Stimulated activated CD8-positive, alpha-beta memory T cell treated with anti-CD3 and anti-CD28 coated beads, Interleukin-7, amount 100 ng/mL, for 48 hours (primary cell): Measurements from ENCODE around the gene TIMM23B.
"Not testable (repeated sequence)": the region's sequence is repeated elsewhere in the genome, so short reads cannot be mapped to it uniquely, and the experiment has no call there.

ENCODE experiments used
- DNase-seq, 2 donors: peaks; one replicate each; pipeline ENCODE4 v3.0.0-alpha.2; 2020; ENCODE audit warnings: low read depth in 1 of 2; ENCODE audit errors: extremely low read depth in 1 of 2

The TIMM23B gene, protein sequence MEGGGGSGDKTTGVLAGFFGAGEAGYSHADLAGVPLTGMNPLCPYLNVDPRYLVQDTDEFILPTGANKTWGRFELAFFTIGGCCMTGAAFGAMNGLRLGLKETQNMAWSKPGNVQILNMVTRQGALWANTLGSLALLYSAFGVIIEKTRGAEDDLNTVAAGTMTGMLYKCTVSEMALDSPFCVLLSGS

DNA sequence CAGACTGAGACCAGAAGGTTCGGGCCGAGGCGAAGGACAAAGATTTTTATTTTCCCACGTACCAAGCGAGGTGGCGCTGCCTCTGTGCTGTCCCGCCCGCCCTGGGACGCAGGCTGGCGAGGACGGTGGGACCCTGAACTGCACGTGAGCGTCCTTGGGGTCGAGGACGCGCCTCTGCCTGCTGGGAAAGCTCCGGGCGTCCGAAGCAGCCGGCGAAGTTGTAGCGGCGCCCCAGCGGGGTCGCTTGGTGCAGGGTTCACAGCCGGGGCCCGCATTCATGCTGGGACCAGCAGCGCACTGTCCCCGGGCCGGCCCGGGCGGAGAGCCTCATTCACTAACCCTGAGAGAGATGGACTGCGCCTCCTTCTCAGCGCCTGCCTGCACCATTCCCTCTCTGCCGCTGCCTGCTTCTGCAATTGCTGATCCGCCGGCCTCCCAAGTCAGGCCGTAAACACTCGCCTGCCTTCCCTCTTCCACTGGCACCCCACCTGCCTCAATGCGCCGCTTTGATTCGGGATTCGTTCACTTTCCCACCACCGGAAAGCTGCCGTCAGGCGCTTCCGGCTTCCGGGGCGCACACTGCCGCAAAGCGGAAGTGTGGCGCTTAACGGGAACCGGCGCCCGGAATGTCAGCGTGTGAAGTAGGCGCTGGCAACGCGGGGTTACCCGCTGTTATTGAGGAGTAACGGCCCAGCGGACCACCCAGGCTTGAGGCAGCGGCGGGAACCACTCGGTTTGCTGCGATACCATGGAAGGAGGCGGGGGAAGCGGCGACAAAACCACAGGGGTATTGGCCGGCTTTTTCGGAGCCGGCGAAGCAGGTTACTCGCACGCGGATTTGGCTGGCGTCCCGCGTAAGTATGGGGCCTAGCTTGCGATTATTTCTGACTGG, at the start of gene TIMM23B, which contains the start of gene PARG:
TSS of gene TIMM23B (plus strand) at position 607 of the 892 bp plus-strand sequence. CDS start at position 749, 142 bp downstream.
TSS of gene PARG (minus strand) at position 581 of the 892 bp plus-strand sequence. CDS start at position 279, 302 bp downstream.
- DNase-seq: peak; percentile 62 to 64

DNA sequence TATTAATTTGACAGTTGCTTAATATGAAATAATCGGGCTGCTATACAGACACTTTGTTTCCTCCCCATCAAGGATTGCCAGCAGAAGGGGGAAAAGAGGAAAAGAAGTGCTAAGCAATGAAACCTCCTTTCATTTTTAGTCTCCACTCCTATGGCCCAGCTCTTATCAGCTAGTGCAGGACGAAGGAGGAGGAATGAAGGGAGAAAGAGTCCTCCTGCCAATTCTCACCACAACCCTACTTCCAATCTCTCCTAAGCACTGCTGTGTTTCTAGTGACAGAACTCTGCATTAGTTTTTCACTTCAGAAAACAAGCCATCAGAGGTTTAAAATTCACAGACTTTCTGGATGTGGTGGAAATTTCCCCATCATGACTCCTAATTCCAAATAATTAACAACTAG, 41.9 kb upstream of the TIMM23B start:
- not testable (repeated sequence) for DNase-seq

DNA sequence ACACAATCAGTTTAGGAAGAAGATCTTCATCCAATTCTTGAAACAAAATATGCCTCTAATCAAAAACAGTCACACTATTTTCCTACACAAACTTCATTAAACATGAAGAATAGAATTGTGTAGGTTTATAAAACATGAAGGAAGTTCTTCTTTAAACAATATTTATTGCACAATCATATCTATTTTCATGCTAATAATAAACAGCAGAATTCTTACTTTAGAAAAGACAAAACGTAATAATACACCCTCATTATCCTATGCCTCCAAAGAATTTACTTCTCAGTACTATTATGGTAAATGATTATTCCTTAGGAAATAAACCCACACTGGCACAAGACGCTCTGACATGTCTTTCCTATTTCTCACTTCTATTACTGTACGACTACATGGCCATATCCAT, 41.4 kb upstream of the TIMM23B start:
- not testable (repeated sequence) for DNase-seq

DNA sequence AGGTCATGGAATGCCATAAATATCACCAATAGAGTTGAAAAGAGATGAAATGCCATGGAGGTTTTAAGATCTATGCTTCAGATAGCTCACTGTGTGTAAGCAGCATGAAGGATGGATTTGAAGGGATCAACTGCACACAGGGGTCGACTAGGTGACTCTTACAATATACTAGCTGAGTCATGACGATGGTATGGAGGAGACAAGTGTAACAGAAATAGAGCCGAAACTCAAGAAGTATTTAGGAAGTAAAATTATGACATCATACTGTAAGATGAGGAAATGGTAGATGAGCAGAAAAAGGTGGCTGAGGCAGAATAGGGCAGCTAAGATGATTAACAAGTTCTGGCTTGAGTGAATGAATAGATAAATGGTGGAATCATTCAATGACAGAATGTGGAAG, 38.0 kb upstream of the TIMM23B start:
- not testable (repeated sequence) for DNase-seq

DNA sequence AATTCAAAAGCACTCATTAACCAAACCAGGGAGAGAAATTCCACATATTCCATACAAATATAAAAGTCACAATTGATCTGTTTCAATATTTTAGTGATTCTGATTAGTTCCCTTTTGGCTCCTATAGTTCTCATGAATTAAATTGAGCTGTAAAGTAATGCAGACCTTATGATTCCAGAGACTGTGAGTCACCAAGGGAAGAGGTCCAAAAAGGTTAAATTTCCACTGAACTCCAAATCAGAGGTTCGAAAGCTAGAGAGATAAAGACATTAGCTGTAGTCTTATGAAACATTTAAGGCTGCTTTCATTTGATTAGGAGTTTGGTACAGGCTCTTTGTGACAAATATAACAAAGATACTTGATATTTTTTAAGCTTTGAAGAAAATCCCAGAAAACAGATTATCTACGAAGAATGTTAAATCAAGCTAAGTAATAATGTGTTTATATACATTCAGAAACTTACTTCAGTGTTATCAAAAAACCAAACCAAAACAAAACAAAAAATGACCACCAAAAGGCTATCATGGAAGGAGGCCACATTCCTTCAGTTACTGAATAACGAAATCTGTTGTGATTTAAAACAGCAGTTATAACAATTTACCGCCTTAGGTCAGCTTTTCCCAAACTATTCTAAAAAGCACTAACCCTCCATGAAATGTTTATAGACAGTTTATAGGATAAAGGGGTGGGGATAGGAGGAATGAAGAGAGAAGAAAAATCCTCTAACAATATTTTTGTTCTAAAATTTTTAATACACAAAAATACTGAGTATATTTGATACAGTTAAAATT, 33.4 kb upstream of the TIMM23B start:
- DNase-seq: not testable (repeated sequence)

DNA sequence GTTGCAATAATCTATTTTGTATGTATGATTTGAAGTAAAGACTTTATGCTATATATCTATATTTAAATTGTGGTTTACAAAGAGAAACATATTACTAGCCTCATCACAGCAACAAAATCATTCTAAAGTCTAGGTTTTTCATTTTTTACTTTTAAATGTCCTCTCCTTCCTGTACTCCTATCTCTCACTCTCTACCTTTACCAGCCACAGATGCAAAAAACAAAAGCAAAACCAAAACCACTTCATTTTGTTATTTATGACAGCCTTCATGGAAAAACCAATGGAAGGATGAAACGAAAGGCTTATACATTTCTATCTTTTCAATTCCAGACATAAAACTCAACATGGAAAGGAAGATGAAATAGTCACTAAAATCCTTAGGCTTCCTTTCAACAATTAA, 31.6 kb upstream of the TIMM23B start:
- not testable (repeated sequence) for DNase-seq

DNA sequence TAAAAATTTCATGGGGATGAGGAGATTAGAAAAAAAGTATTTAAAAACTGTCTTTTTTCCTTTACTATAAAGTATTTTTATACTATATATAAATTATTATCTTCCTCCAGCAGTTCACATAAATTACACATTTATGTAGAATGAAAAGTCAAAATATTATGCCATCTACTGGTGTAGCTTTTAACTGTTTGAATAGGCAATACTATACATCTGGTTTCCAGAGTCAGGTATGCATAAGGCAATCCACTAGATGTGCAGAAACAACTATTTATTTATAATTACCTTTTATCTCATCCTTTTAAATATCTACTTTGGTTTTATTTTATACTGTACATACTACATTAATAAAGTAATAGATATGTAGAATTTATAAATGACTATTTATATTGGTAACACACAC, 25.4 kb upstream of the TIMM23B start:
- not testable (repeated sequence) for DNase-seq

DNA sequence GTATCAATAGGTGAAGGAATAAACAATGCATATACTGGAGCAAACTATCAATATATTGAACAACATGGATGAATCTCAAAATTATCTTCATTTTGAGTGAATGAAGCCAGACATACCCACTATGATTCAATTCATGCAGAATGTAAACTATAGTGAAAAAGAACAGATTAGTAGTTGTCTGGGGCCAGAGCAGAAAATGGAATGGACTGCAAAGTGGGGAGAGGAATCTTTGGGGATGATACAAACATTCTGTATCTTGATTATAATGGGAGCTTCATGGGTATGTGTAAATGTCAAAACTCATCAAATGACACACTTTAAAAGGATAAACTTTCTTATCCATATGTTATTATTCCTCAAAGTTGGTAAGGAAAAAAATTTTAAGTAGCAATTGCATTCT, 23.9 kb upstream of the TIMM23B start:
- not testable (repeated sequence) for DNase-seq

DNA sequence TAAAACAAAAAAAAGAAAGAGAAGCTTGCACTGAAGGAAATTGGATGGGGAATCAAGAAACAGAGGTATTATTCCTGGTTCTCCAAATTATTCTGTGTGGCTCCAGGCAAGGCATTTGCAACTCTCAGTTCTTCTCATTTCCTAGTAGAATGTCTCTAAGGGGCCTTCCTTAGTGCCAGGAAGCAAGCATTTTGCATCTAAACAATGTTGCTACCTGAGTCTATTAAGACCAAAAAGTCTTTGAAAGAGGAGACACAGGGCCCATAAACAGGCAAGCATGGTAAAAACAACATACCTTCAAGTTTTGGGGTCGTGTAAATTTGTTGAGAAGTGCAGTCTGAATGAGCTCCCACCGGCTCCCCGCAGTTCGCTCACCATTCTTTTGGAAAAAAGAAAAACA, 19.8 kb upstream of the TIMM23B start:
- not testable (repeated sequence) for DNase-seq

DNA sequence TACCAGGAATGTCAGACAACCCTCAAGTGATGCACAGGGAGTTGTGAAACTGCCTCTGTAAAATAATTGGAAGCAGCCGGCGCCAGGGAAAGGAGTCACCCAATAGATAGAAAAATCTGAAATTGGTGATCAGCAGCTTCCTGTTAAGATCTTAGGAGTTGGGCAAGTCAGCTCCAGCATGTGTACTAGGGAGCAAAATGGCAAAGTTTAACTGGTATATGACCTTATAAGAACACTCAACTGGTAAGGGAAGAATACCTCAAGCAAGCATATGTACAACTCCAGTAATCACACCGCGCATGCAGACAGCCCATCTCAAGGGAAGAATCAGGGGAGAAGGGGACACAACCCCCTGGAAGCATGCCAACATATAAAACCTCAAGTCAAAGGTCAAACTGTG, 18.3 kb upstream of the TIMM23B start:
- not testable (repeated sequence) for DNase-seq

DNA sequence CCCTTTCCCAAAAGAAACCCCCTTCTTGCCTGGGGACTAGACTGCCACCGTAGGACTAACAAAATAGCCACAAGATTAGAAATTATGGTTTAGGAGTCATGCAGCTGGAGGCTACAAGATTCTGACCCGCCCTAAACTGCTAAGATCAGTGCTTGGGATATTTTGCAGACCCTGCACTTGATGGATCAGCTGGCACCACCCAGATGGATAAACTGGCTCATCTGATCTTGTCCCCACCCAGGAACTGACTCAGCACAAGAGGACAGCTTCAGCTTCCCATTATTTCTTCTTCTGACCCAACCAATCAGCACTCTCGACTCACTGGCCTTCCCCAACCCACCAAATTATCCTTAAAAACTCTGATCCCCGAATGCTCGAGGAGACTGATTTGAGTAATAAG, 10.6 kb upstream of the TIMM23B start:
- not testable (repeated sequence) for DNase-seq

DNA sequence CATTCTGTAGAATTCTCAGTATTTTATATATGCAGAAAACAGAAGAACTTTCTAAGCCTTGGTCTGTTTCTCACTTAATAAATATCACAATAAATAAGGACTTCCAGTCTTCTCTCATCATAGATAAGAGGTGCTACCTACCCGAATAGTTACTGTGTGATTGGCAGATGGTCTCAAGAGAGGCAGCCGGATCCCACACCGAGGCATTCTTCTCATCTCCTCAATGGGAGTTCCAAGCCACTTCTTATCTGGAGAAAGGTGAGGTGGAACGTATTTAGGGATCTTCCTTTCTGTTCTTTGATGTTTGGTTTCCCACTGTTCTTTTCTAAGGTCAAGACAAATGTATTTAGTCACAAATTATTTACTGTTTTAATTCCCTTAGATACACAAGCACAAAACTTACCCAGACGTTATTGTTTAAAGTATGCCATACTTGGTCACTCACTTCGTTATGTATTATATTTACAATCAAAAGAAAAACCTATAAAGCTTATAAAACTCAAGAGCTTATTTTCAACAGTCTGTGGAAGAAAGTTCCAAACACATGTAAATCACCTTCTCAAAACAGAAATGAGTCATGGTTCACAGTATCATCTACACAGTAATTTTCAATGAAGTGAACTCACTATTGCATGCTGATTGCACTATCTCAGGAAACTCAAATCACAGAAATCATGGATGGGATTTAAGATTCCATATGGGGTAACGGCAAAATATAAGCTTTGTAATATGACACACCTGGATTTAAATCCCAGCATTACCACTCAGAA, 9.7 kb upstream of the TIMM23B start:
- DNase-seq: not testable (repeated sequence)

DNA sequence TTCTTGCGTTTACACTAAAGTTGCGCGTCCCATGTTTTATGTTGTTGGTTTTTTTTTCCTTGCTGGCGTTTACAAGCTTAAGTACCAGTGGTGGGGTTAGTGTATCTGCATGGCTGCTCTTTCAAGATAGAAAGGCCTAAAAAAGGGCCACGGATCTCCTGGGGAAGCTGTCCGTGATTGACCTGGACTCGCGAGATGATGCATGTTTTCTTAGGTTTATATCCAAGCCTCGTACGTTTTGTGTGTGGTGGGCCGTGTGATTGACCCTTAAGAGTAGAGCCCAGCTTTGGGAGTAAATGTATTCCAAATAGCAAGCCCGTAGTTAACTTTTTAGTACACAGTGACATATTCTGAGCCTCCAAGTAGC, 469 bp downstream of the TIMM23B start:
- not testable (repeated sequence) for DNase-seq

DNA sequence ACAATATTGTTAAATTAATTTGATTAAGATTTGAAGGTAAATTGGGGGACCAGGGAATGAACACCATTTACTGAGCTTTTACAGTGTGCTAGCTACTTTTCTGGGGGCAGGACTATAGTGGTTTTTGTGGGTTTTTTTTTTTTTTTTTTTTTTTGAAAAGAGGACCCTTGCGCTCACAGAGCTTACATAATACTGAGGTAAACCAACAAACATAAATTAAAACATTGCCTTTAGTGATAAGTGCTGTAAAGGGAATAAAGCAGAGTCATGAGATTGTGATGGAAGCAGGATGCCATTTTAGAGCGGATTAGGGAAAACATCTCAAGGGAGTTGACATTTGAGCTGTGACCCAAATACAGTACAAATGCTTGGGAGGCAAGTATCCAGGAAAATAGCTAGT, 1.8 kb downstream of the TIMM23B start:
- DNase-seq: not testable (repeated sequence)

DNA sequence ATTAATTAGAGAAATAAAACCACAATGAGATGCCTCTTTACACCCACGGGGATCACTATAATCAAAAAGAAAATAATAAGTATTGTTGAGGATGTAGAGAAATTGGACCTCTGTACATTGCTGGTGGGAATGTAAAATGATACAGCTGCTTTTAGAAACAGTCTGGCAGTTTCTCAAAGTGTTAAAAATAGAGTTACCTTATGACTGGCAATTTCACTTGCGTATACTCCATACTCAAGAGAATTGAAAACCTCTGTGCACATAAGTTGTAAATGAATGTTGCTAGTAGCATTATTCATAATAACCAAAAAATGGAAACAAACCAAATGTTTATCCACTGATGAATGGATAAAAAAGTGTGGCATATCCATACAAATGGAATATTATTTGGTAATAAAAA, 6.3 kb downstream of the TIMM23B start:
- DNase-seq: not testable (repeated sequence)

DNA sequence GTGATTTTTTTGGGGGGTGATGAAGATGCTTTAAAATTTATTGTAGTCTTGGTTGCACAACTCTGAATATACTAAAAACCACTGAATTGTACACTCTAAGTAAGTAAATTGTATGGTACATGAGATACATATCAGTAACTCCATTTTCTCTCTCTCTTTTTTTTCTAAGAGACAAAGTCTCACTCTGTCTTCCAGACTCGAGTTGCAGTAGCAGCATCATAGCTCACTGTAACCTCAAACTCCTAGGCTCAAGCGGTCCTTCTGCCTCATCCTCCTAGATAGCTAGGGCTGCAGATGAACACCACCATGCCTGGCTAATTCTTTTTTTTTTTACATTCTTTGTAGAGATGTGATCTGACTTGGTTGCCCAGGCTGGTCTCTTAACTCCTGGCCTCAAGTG, 6.9 kb downstream of the TIMM23B start:
- DNase-seq: not testable (repeated sequence)

DNA sequence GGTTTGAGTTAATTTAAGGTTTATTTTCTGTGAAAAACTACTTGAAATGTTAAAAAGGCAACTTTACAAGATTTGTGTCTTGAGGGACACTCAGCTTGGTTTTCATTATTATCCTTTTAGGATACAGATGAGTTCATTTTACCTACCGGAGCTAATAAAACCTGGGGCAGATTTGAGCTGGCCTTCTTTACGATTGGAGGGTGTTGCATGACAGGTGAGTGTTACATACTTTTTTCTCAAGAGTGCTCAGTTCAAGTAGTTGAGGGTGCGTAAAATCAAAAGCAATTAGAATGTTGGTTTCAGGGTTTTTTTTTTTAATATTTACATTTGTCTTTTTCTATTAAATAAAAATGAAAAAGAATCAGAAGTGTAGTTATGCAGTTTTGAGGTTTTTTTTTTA, 10.2 kb downstream of the TIMM23B start:
- DNase-seq: not testable (repeated sequence)

DNA sequence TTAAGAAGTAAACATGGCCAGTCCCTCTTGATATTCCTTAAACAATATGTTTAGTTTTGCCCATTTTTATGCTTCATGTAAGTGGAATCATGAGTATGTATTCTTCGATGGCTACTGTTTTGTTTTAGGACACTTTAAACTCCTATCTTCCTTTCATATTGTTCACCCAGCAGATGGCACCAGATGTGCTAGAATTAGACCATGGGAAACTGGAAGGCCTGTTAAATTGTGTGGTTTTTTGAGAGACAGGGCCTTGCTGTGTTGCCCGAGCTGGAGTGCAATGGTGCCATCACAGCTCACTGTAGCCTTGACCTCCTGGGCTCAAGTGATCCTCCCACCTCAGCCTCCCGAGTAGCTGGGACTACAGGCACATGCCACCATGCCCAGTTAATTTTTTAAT, 11.3 kb downstream of the TIMM23B start:
- DNase-seq: not testable (repeated sequence)

DNA sequence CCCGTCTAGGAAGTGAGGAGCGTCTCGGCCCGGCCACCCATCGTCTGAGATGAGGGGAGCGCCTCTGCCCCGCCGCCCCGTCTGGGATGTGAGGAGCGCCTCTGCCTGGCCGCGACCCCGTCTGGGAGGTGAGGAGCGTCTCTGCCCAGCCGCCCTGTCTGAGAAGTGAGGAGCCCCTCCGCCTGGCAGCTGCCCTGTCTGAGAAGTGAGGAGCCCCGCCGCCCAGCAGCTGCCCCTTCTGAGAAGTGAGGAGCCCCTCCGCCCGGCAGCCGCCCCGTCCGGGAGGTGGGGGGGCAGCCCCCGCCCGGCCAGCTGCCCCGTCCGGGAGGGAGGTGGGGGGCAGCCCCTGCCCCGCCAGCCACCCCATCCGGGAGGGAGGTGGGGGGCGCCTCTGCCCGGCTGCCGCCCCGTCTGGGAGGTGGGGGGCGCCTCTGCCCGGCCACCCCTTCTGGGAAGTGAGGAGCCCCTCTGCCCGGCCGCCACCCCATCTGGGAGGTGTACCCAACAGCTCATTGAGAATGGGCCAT, 28.5 kb downstream of the TIMM23B start:
- not testable (repeated sequence) for DNase-seq

DNA sequence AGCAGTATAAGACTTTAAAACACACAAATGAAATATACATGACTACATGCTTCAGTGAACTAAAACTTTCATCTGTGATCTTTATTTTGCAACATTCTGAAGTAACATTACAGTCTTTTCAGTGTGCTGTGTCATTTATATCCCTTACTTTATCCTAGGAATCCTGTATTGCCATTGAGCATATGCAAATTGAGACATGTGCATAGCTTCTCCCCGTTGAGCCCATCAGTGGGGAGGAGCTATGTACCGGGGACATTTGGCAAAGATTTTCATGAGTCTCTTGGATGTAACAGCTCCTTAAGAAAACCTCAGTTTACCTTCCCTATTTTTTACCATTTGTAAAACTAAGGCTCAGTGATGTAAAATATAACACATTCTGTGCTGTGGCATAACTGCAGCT, 29.6 kb downstream of the TIMM23B start:
- DNase-seq: not testable (repeated sequence)
